Caco-2 (cell line): ENCODE results near the gene HK1. TPM values are rescaled to one million over a fixed set of nuclear protein-coding genes. Genes with fewer than 3 reads are reported as not detected.
A peak's percentile ranks its signal among the peaks of the same experiment; 100 is the strongest.
"Not testable (repeated sequence)": the region's sequence is repeated elsewhere in the genome, so short reads cannot be mapped to it uniquely, and the experiment has no call there.

Experiments used
- BruUV-seq: library from RNA; stranded (reverse); fragments of 400-500 nt; replicated peaks from 2 replicates; lab custom pipeline; 2021; lab: Mats Ljungman, UMichigan
- CTCF ChIA-PET: fragments of 300-600 bp; sonication (Branson Sonifier 250); formaldehyde crosslinking; loops from one replicate; lab custom pipeline; 2022; ENCODE audit warnings: antibody characterized with exemption; lab: Charles Lee
- POLR2A ChIA-PET: fragments of 300-600 bp; sonication (Branson Sonifier 250); formaldehyde crosslinking; loops from one replicate; lab custom pipeline; 2022; ENCODE audit warnings: antibody characterized with exemption; lab: Charles Lee
- DNase-seq, 2 experiments: peaks; one replicate each; pipeline versions ENCODE4 v3.0.0 to v3.0.0-alpha.2; 2020 to 2022
- H3K27me3 ChIP-seq: replicated peaks from 2 replicates; pipeline ENCODE4 v1.6.0; 2011; ENCODE audit warnings: low read length; ENCODE audit not compliant: control insufficient read depth, insufficient read depth
- H3K36me3 ChIP-seq: 2 replicates; pipeline ENCODE4 v1.5.1; 2011; ENCODE audit warnings: low read length; ENCODE audit not compliant: control insufficient read depth, insufficient read depth
- H3K4me1 ChIP-seq: fragments of 250-450 bp; sonication (Bioruptor Pico); 2 replicates; pipeline ENCODE4 v1.5.1; 2020; ENCODE audit warnings: mild to moderate bottlenecking
- H3K4me3 ChIP-seq: 2 replicates; pipeline ENCODE4 v1.5.1; 2011; ENCODE audit warnings: low read depth, mild to moderate bottlenecking, control low read depth, low read length
- H3K9me3 ChIP-seq: fragments of 250-450 bp; sonication (Bioruptor Pico); 2 replicates; pipeline ENCODE4 v1.5.1; 2020; ENCODE audit warnings: mild to moderate bottlenecking, moderate library complexity
- H3K27ac Mint-ChIP-seq: one replicate; pipeline ENCODE4 v1.8.0; 2022; ENCODE audit warnings: mixed read lengths; ENCODE audit not compliant: unreplicated experiment
- H3K27me3 Mint-ChIP-seq: one replicate; pipeline ENCODE4 v1.8.0; 2022; ENCODE audit warnings: mixed read lengths; ENCODE audit not compliant: insufficient read depth, unreplicated experiment
- H3K36me3 Mint-ChIP-seq: one replicate; pipeline ENCODE4 v1.8.0; 2022; ENCODE audit warnings: mild to moderate bottlenecking, mixed read lengths; ENCODE audit not compliant: insufficient read depth, unreplicated experiment
- H3K4me1 Mint-ChIP-seq: one replicate; pipeline ENCODE4 v1.8.0; 2022; ENCODE audit warnings: low read depth, mixed read lengths; ENCODE audit not compliant: unreplicated experiment
- H3K4me3 Mint-ChIP-seq: one replicate; pipeline ENCODE4 v1.8.0; 2022; ENCODE audit warnings: mild to moderate bottlenecking, moderate library complexity, mixed read lengths; ENCODE audit not compliant: unreplicated experiment
- H3K9me3 Mint-ChIP-seq: one replicate; pipeline ENCODE4 v1.8.0; 2022; ENCODE audit warnings: mixed read lengths; ENCODE audit not compliant: unreplicated experiment
- CTCF ChIP-seq, 2 experiments: fragments of 200-600 bp in 1 of 2; IDR thresholded peaks; 1 replicate in 1 of 2; 2 replicates in 1 of 2; pipeline versions ENCODE4 v1.5.1 to v1.8.0; 2011 to 2022; ENCODE audit warnings: antibody characterized with exemption in 1 of 2, control low read depth in 1 of 2, inconsistent platforms in 1 of 2, low read depth in 1 of 2, low read length in 1 of 2, mild to moderate bottlenecking in 1 of 2, moderate library complexity in 1 of 2; ENCODE audit not compliant: insufficient read depth in 1 of 2, severe bottlenecking in 1 of 2, unreplicated experiment in 1 of 2
- intact Hi-C: fragments of 100-400 bp; cut with micrococcal nuclease; formaldehyde crosslinking; loops from one replicate; pipeline ENCODE4 v1.10.0; 2022; ENCODE audit not compliant: unreplicated experiment
- total RNA-seq: library from RNA; stranded (reverse); gene quantifications from 2 replicates; pipeline ENCODE4 v1.2.3, GENCODE V29; 2022

Gene HK1
- total RNA-seq, 1 experiment from 2014 or later = 35.4 TPM

GRCh38 chr10:69333205-69333604 is 54.9 kb downstream of the HK1 start:
- Mint-ChIP-seq H3K9me3 (no peaks in the 10 kb centered on the region), H3K36me3 (peaks cover 14% of the 10 kb centered on the region), H3K27me3 (no peaks in the 10 kb centered on the region), H3K4me3 (peak overlapping the region; percentile 52), H3K4me1 (peaks cover 55% of the 10 kb centered on the region), H3K27ac (peak overlapping the region; percentile 86)
- POLR2A ChIA-PET = interaction anchor here (0.6 to 1.2 kb wide), 2 partner anchors 16 to 813 kb away, joined by 4 read pairs; no protein-coding TSS in a partner anchor
- no peaks in the 10 kb centered on the region for H3K9me3 ChIP-seq
- H3K36me3 ChIP-seq = no peaks in the 10 kb centered on the region
- H3K27me3 ChIP-seq = no peaks in the 10 kb centered on the region
- H3K4me1 ChIP-seq = peaks cover 70% of the 10 kb centered on the region
- peak; percentile 93 to 95 for DNase-seq
- intact Hi-C loops = loop anchor here (1.0 kb wide), 4 partner anchors 18 to 59 kb away; no protein-coding TSS in a partner anchor
- no peak overlapping the region for H3K4me3 ChIP-seq
- CTCF ChIA-PET = interaction anchor here (0.7 to 2.6 kb wide), 12 partner anchors 14 to 75 kb away, joined by 3 to 14 read pairs (median 4); no protein-coding TSS in a partner anchor
- peak; percentile 69 to 85 for TF ChIP-seq CTCF (IDR thresholded peaks at IDR 0.05; ENCODE audit: insufficient read depth in 1 of 2, low read depth in 1 of 2, low read length in 1 of 2, severe bottlenecking in 1 of 2, unreplicated experiment in 1 of 2)
- BruUV-seq = no TSS peak

GRCh38 chr10:69333865-69334301 is 55.6 kb downstream of the HK1 start:
- not testable (repeated sequence) for H3K27me3 ChIP-seq, H3K9me3 Mint-ChIP-seq, DNase-seq, H3K4me3 Mint-ChIP-seq, H3K36me3 ChIP-seq, H3K9me3 ChIP-seq, BruUV-seq, H3K4me3 ChIP-seq, H3K27me3 Mint-ChIP-seq
- POLR2A ChIA-PET = interaction anchor here (0.6 to 1.2 kb wide), 3 partner anchors 16 to 812 kb away, joined by 4 read pairs; no protein-coding TSS in a partner anchor
- Mint-ChIP-seq H3K4me1 (peaks cover 62% of the 10 kb centered on the region), H3K36me3 (peaks cover 14% of the 10 kb centered on the region), H3K27ac (peak overlapping the region; percentile 86)
- intact Hi-C loops = loop anchor here (1.0 kb wide), 4 partner anchors 19 to 58 kb away; no protein-coding TSS in a partner anchor
- CTCF ChIA-PET = interaction anchor here (0.7 to 2.6 kb wide), 12 partner anchors 15 to 74 kb away, joined by 3 to 14 read pairs (median 4); no protein-coding TSS in a partner anchor
- peaks cover 77% of the 10 kb centered on the region for H3K4me1 ChIP-seq

- POLR2A ChIA-PET = interaction anchor here (0.6 kb wide), 1 partner anchor 24 kb away, joined by 4 read pairs; no protein-coding TSS in a partner anchor
- no peak for TF ChIP-seq CTCF (IDR thresholded peaks at IDR 0.05; ENCODE audit: insufficient read depth in 1 of 2, low read depth in 1 of 2, low read length in 1 of 2, severe bottlenecking in 1 of 2, unreplicated experiment in 1 of 2)
- Mint-ChIP-seq H3K4me3 (no peak overlapping the region), H3K36me3 (peaks cover 14% of the 10 kb centered on the region), H3K27ac (peak overlapping the region; percentile 86), H3K4me1 (peaks cover 64% of the 10 kb centered on the region), H3K9me3 (no peaks in the 10 kb centered on the region), H3K27me3 (no peaks in the 10 kb centered on the region)
- no peaks in the 10 kb centered on the region for H3K27me3 ChIP-seq
- no peak for DNase-seq
- H3K36me3 ChIP-seq = no peaks in the 10 kb centered on the region
- peaks cover 83% of the 10 kb centered on the region for H3K4me1 ChIP-seq
- no TSS peak for BruUV-seq
- no peaks in the 10 kb centered on the region for H3K9me3 ChIP-seq
- CTCF ChIA-PET = interaction anchor here (2.2 to 2.6 kb wide), 2 partner anchors 58 to 74 kb away, joined by 8 to 14 read pairs; no protein-coding TSS in a partner anchor
- intact Hi-C loops = no loop called here
- H3K4me3 ChIP-seq = no peak overlapping the region
These were observed 56.2 kb downstream of the HK1 start for GRCh38 chr10:69334302-69335062.
